RPMI8226 (cell line): Measurements from ENCODE around the gene AHDC1.

Source experiments
- DNase-seq: peaks from one replicate; pipeline ENCODE4 v3.0.0-alpha.2; 2015

Gene AHDC1

GRCh38 chr1:27614625-27615344 is 10.8 kb upstream of the AHDC1 start:
- no peak for DNase-seq

DNA sequence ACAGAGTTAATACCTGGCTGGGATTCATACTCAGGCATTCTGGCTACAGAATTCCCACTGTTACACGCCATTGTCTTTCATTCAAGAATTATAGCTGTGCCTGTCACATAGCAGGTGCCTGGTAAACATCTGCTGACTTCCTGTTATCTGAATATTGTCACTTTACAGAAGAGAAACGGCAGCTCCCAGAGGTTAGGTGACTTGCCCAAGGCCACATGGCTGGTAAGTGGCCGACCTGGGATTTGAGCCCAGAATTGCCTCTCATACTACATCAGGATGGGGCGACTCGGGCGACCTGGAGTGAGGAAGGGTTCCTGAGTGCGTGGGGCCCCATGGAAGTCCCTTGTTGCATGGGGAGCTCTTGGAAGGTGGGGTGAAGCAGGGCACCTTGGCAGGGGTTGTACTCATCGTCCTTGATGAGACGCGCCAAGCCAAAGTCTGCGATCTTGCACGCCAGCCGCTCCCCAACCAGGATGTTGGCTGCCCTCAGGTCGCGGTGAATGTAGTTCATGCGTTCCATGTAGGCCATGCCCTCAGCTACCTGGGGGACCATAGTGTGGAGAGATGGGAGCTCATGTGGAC is 10.2 kb upstream of the AHDC1 start:
- no peak for DNase-seq

GRCh38 chr1:27612718-27613117 is 8.8 kb upstream of the AHDC1 start:
- DNase-seq: no peak

DNA sequence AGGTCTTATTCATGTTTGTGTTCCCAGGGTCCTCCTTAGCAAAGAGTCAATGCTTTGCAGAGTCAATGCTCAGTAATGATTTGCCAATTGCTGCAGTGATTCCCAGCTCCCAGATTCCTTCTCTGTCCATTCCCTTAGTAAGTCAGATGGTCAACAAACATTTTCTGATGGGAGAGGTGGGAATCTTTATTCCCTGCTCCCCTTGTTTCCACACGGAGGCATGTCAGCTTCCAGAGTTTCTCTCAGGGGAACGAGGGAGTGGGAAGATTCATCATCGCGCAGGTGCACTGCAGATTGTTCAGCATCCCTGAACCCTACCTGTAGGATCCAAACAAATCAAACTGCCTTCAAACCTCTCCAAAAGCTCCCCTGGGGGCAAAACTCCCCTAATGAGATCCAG is 7.5 kb upstream of the AHDC1 start:
- DNase-seq: no peak

- DNase-seq: peak; percentile 78
Observed at GRCh38 chr1:27609618-27610240, 5.8 kb upstream of the AHDC1 start.

GRCh38 chr1:27609210-27609555 is 5.2 kb upstream of the AHDC1 start:
- no peak for DNase-seq

GRCh38 chr1:27607239-27607804 is 3.4 kb upstream of the AHDC1 start:
- DNase-seq: no peak

- DNase-seq: no peak
Observed at GRCh38 chr1:27606708-27607238, 2.8 kb upstream of the AHDC1 start.

DNA sequence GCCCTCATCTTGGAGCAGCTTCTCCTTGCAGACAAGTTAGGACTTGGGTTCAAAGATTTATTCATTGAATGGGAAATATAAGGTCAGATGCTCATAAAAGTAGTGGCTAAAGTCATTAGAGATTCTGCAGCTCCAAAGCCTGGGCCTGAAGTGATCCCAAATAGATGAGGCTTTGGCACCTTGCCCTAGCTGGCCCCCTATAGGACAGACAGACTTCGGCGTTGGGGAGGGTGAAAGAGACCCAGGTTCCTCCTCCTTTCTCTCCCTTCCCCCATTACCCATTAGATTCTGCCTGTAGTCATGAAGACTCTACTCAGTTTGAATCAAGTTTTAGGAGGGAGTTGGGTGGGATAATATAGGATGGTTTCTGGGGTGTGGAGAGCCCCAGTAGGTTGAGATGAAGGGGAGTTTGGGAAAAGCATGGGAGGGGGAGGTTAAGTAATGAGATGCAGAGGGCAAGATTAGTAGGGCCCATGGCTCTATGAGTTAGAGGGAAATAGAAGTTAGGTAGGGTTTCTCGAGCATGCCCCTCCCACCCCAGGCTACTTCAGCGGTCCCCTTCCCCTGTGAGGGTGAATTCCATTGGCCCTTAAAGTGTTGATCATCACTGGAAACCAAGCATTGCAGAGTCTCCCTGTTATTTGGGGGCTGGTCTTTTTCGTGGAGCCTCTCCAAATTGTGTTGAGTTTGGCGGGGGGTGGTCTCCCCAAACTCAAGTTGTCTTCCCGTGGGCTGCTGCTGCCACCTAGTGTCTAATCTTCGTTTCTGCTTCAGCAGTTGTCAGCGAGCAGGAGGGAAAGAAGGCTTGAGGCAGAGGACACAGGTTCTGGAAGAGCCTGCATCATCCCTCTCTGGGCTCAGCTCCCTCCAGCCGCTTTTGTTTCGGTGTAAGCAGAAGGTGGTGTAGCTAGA is 2.1 kb upstream of the AHDC1 start:
- DNase-seq: peak; percentile 62

DNA sequence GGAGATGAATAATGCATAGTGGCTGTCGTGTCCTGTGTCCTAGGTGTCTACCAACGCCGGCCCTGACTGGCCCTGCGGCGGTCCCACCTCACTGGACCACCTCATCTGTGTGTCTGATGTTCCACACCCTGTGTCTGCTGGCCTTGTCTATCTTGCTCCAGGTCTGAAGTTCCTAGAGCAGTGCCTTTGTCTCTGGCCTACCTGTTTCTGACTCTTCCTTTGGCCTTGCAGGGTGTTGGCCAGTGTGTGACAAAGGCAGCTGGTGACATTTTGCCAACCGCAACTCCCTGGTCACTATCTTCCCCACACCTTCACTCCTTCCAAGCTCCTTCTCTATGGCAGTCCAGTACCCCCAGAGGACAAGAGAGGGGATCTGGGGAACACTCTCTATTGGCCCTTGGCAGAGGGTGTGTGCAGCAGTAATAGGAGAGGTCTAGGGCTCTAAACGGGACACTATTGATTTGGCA is 1.4 kb upstream of the AHDC1 start:
- no peak for DNase-seq

DNA sequence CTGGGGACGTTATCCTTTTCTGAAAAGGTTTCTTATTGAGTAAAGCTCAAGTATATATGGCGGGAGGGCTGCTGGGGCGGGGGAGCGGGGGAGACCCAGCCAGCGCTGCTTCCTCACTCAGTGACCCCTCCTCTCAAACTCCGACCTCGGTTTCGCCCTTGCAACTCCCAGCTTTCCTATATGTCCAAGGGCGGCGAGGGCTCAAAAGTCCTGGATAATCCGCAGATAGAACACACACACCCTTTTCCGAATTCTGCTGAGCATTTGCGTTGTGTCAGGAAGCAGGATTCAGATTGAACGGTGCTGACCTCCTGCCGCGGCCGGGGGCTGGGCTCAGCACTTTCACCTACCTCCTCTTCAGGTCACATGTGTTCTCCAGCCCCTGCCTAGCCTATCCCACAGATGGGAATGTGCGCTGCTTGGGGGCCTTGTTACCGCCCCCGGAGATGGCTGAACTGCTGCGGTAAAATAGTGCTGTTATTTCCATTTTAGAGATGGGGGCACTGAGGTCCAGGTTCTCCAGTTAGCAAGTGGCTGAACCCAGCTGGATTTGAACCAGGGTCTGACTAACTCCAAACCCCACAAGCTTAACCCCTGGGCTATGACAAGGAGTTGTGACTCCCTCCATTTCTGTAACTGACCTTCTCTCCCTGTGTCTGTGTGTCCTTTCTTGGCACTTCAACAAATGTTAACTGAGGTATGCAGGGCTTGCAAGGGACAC is 795 bp upstream of the AHDC1 start:
- DNase-seq: no peak

- DNase-seq: peak; percentile 54
Observed at GRCh38 chr1:27603309-27603680, 649 bp downstream of the AHDC1 start.

- DNase-seq: peak; percentile 47
Observed at GRCh38 chr1:27602462-27603308, 1.3 kb downstream of the AHDC1 start.

DNA sequence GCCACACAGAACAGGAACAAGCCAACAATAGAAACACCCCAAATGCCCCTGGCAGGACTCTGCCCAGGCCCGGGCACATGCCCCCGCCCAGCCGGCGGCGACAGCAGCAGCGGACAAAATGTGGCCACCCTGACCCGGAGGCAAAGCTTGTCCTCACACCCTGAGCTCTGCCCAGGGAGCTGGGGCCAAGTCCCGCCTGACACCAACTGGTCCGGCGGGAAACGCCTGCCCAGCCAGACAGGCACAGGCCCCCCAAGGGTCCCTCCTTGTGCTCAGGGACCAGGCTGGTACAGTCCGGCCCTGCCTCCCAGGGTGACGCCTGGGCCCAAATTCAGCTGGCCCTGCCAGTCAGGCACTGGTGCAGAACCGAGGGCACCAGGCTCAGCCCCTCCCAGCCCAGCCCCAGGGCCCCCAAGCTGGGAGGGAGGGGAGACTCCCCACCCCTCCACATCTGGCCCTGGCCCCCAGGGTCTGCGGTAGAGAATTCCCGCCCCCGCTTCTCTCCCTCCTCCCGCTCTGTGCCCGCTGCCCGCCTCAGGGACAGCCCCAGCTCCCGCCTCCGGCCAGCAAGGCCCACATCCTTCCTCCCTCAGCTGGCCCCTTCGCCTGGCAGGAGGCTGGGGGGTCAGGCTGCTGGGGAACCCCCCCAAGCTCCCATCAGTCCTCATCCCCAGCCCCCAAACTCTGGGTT is 2.0 kb downstream of the AHDC1 start:
- DNase-seq: no peak

DNA sequence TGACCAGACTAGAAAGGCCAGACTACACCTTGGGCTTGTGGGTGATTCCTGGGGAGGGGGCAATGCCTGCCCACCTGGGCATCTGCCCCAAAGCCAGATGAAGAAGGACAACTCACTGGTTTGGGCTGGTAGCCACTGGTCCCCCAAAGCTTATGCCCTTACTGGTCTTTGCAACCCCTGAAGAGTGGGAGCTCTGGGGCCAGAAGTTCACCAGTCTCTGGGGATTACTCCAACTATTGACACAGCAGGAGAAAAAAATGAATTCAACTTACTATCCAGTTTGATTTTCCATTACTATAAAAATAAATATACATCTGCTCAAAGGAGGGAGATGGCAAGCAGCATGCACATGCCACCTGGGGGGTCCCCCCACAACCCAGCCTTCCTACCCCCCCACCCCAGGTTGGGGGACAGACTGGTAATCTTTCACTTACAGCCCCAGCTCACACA is 2.6 kb downstream of the AHDC1 start:
- DNase-seq: no peak

- no peak for DNase-seq
Observed at GRCh38 chr1:27600498-27601175, 3.3 kb downstream of the AHDC1 start.

DNA sequence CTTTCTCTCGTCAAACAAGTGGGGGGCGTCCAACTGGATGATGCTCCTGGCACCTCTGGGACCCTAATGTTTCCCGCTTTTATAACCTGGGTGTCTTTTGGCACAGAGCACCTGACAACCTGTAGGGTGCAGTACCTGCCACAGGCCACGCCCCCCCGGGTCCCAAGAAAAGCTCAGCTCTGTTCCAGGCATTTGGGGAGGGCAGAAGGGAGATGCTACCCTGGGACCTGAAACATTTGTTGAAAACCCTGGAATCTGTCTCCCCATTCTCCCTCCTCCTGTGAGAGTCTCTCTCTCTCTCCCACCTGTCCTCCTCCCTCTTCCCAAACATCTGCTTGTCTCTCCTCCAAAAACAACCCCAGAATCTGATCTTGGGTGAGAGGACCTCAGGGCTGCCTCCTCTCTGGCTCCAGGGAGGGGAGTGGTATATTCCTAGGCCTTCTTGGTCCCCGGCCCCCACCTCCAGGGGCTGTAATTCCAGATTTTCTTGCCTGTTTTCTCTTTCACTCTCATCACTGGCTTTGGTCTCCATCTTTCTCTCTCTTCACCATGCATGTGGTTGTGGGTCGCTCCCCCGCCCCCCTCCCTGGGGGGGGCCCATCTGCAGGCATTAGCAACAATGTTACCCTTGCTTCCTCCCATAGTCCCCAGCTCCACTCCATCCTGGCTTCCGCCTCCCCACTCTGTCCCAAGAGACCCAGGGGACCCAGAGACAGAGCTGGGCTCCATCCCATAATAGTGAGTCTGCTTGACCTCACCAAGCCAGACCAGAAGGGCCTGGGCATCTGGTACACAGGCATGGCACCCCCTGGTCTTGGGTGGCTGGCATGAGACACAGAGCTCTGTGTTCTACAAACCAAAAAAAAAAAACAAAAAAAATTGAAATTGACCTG is 4.1 kb downstream of the AHDC1 start:
- no peak for DNase-seq

DNA sequence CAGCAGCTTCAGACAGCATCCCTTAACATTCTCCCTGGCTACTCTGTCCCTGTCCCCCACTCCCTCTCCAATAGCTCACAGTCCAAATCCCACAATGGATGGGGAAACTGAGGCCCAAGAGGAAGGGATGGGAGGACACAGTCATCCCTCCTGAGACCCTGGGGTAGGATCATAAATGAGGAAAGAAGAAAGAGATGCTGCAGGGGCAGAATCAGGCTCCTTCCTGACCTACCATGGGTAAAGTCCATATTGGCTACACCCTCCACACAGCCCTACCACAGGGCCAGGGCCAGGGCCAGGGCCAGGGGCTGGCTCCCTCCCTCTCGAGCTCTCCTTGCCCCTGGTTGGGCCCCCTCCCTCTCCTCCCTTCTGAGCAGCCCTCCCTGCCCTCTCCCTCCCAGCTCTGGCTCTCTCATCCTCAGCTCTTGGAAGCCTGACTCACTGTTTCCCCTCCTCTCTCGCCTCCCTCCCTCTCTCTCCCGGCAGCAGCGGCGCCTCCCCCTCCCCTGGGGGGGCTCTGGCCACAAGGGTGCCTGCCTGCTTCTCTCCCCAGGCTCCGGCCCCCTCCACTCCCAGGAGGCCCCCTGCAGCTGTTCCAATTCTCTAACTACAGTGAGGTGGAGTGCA is 4.9 kb downstream of the AHDC1 start:
- no peak for DNase-seq
